GM18868 (cell line): Measurements from ENCODE around the gene KIAA0513.
"Not testable (repeated sequence)": the region's sequence is repeated elsewhere in the genome, so short reads cannot be mapped to it uniquely, and the experiment has no call there.

Experiments used
- ATAC-seq: cut with Tn5 transposase; IDR thresholded peaks from one replicate; pipeline ENCODE4 v1.9.1; 2021; ENCODE audit warnings: mild to moderate bottlenecking, moderate library complexity; ENCODE audit not compliant: unreplicated experiment

The KIAA0513 gene

GRCh38 chr16:85047867-85048455, 20.4 kb downstream of the KIAA0513 start:
- ATAC-seq, result no peak

- no peak for ATAC-seq
These were observed 21.4 kb downstream of the KIAA0513 start for GRCh38 chr16:85048921-85049562.

DNA sequence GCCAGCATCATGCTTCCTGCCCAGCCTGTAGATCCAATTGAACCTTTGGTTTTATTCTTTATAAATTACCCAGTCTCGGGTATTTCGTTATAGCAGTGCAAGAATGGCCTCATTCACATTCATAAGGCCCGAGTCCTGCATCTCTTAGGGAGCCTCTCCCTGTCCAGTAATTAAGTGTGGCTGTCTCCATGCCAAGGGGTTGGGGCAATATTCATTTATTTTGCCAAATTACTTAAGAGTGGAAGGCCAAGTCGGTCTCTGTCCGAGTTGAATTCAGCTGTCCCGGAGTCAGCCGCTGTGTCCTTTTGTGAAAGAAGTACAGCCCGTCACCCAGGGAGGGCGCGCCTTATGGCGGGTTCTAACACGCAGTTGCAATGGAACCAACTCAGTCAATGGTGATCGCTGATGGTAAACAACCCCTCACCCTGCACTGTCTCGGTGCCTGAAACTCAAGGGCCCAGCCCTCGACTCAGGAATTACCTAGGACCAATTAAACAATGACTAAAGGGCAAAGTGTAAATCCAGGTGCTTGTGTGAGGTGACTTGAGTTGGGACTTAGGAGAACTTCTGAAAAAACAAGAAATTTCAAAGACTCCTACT, 22.2 kb downstream of the KIAA0513 start:
- no peak for ATAC-seq

GRCh38 chr16:85051067-85051581, 23.5 kb downstream of the KIAA0513 start:
- ATAC-seq, result no peak

GRCh38 chr16:85051683-85052082, 24.1 kb downstream of the KIAA0513 start:
- ATAC-seq, result no peak

GRCh38 chr16:85052536-85052935, 24.9 kb downstream of the KIAA0513 start:
- ATAC-seq, result no peak

- ATAC-seq, result not testable (repeated sequence)
These were observed 26.7 kb downstream of the KIAA0513 start for GRCh38 chr16:85054321-85054720.

GRCh38 chr16:85054948-85055492, 27.4 kb downstream of the KIAA0513 start:
- ATAC-seq, result no peak

DNA sequence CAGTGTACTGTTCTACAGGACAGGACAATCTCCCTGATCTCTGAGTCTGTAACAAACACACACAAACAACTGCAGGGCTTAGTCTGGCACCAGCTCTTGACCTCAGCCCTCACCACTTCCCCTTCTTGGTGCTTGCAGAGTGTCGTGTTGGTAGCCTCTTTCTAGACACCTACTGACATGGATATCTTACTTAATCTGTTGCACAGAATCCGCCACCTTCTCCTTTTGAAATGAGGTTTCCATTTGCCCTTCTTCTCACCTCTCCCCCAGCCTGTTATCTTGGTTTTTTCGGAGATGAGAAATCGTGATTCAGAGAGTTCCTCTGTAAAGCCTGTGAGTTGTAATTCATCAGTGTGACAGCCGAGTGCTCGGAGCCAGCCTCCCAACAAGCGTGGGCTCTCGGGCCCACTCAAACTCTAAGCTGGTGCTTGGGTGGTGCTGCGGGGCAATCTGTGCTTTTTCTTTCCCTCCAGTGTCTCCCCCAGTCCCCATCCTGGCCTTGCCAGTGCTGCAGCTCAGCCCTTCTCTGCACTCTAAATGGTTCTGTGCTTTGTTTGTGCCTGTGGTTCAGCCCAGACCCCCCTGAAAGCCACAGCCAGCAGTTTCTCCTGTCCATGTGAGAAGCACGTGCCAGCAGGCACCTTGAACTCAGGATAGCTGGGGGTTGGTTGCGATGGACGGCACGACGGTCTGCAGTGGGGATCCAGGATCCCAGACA, 28.1 kb downstream of the KIAA0513 start:
- ATAC-seq, result peak; percentile 91

DNA sequence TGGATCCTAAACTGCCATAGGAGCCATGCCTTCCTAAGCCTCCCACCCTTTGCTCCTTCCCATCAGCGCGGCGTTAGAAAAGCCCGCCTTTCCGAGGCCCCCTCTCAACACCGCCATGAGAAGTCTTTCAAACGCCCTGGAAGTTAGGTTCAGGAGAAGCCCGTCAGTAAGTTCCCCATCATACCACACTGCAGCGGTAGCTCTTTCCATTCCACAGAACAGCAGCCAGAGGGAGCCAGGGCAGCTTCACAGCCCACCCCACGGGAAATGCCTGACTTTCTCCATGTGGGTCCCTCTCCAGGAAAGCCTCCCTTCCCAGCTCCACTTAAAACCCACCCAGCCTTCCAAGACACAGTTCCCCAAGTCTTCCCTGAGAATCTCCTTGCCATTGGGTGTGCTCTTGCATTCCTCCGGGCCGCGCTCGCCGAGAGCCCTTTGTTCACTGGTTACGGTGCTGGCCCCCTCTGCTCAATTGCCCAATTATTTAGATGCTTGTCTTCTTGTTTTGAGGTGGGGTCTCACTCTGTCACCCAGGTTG, 28.7 kb downstream of the KIAA0513 start:
- no peak for ATAC-seq

DNA sequence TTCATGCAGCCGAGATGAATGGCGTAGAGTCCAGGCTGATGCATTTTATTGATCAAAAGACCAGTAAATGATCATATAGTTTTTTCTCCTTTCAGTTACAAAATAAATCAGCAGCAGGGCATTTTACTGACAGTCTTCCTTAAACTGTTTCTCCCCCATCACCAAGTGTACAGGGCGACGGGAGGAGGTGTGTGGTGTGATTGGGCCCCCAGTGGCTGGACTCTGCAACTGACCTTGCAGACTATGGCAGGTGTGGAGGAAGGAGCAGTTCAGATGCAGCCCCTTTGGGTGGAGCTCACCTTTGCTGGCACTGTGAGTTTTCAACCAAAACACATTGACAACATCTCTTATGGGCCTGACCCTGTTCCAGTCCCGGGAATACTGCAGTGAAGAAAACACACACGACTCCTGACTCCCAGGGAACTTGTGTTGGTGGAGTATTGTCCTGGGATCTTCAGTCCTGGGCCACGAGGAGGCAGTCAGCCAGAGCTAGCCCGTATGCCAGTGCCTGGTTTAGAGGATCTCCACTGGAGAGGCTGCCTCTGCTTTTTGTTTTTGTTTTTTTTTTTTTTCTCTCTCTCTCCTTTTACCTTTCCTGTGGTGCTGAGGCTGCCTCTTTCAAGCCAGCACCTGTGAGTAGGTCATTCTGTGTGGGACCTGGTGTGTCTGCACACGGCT, 29.8 kb downstream of the KIAA0513 start:
- ATAC-seq, result no peak

GRCh38 chr16:85057948-85058347, 30.4 kb downstream of the KIAA0513 start:
- ATAC-seq, result peak; percentile 38

GRCh38 chr16:85058909-85059308, 31.3 kb downstream of the KIAA0513 start:
- no peak for ATAC-seq

DNA sequence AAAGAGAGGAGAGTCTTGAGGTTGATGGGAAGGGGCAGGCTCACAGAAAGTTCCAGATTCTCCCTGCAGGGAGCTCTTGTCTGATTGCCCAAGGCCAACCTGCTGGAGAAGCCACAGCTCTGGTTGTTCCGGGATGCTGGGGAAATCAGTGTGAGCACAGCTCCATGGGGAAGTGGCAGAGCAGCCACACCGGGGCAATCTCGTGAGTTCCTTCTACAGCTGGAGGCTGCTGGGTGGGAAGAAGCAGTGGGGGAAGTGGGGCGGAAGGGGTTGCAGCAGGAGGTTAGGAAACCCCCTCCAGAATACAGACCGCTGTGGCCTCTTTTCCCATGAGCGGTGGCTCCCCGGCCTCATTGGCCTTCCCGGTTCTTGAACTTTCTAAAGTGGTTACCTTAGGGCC, 34.0 kb downstream of the KIAA0513 start:
- no peak for ATAC-seq

- ATAC-seq, result no peak
These were observed 34.7 kb downstream of the KIAA0513 start for GRCh38 chr16:85062323-85062722.

DNA sequence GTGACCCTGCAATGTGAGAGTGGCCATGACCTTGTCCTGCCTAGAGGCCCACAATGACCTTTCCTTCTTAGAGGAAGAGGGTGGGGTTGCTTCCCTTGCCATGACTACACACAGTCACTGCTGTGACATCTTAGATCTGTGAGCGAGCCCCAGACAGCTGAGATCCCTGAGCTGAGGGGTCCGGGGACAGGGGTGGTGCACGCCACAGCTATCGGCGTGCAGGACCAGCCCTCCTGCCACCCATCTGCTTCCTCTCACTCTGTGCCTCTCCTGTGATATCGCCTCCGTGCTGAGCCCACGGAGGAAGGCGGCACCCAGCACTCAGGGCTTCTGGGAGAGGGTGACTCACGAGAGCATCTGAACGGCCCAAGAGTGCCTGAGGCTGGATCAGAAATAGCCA, 35.2 kb downstream of the KIAA0513 start:
- no peak for ATAC-seq

DNA sequence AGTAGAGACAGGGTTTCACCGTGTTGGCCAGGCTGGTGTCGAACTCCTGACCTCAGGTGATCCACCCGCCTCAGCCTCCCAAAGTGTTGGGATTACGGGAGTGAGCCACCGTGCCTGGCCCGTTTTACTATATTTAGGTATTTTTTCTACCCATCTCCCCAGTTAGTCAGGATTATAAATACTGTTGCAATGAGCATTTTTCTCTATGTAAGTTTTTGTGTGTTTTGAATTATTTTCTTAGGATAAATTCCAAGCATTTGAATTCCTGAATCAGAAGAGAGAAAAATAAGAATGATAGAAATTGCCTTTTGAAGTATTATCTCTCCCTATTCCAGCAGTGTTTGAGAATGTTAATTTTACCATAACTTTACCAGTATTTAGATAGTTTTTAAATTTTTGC, 36.6 kb downstream of the KIAA0513 start:
- no peak for ATAC-seq

DNA sequence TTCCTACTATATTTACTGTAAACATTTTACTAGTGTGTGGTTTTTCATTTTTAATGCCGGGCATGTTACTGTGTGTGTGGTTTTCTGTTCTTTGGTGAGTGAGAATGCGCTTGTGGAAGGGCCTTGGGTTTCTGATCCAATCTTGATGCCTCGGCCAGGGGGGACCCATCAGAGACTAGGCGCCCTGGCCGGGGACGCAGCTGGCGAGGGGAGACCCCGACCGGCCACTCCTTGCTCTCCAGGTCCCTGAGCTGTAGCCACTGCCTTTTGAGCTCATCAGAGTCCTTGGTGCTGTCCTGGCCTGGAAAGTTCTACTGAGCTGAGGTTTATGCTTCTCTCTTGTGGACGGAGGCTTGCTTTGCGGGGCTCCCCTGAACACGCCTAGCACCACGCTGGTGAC, 37.5 kb downstream of the KIAA0513 start:
- no peak for ATAC-seq

DNA sequence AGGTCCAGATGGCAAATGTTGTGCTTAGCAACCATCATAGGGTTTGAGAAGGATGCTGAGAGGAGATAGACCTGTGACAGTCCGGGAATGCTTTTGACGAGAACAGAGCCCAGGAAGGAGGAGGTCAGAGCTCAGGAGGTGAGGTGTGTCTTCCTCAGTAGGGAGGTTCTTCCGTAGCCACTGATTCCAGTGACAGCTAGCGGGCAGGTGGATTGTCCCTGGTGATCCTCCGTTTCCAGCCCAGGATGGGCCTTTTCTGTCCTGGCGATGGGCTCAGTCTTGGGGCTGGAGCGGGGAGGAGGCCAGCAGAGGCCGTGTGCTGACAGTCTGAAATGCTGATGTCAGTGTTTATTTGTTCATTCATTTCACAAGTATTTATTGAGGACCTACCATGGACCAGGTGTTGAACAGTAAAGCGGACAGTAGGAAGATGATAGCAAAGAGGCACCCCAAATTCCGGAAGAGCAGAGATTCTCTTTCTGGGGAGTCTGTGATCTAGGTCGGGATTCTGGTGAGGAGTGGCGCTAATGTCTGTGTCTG, 38.8 kb downstream of the KIAA0513 start:
- ATAC-seq, result no peak

DNA sequence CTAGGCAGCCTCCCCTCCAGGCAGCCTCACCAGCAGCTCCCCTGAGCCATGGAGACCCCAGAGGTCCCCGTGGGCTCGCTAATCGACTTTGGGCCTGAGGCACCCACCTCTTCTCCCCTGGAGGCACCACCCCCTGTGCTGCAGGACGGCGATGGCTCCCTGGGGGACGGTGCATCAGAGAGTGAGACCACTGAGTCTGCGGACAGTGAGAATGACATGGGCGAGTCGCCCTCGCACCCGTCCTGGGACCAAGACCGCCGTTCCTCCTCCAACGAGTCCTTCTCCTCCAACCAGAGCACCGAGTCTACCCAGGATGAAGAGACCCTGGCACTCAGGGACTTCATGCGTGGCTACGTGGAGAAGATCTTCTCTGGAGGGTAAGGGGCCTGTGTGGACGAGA, 39.4 kb downstream of the KIAA0513 start:
- no peak for ATAC-seq
